K562 (cell line): ENCODE results near the gene WDPCP.

Experiments used
- CBX2 ChIP-seq: fragments of 200-600 bp; sonication (generic); IDR thresholded peaks from one replicate; pipeline ENCODE4 v1.6.1; 2012; ENCODE audit warnings: mild to moderate bottlenecking, low read length, inconsistent platforms; ENCODE audit not compliant: insufficient read depth, poor library complexity, severe bottlenecking
- SRF ChIP-seq, 2 experiments: fragments of 250-450, 450-650 bp in 1 of 2; sonication (Bioruptor Pico) in 1 of 2; sonication (generic) in 1 of 2; formaldehyde crosslinking; IDR thresholded peaks; 2 replicates each; pipeline versions ENCODE4 v1.5.0 to v1.5.1; 2020 to 2022; ENCODE audit warnings: mild to moderate bottlenecking in 1 of 2, missing genetic modification reagents in 1 of 2
- U2AF1 ChIP-seq: fragments of 200-400 bp; formaldehyde crosslinking; optimal IDR thresholded peaks from 2 replicates; pipeline ENCODE3; 2017; ENCODE audit warnings: mild to moderate bottlenecking, low read depth, low read length, moderate library complexity
- ZNF282 ChIP-seq: sonication (generic); formaldehyde crosslinking; IDR thresholded peaks from 2 replicates; pipeline ENCODE4 v1.8.1; 2023; ENCODE audit warnings: missing genetic modification reagents
- TF ChIP-seq, protein P1 (sequence below), 3 experiments: IDR thresholded peaks in 2 of 3; conservative IDR thresholded peaks in 1 of 3; 2 replicates each; pipeline ENCODE4 v1.5.1; 2011 to 2012; ENCODE audit warnings: low read length in 3 of 3, mild to moderate bottlenecking in 3 of 3, control low read depth in 2 of 3, improper control_type of control experiment in 1 of 3, inconsistent platforms in 1 of 3, low read depth in 1 of 3, mixed read lengths in 1 of 3, moderate library complexity in 1 of 3; ENCODE audit not compliant: insufficient read depth in 2 of 3

DNA sequence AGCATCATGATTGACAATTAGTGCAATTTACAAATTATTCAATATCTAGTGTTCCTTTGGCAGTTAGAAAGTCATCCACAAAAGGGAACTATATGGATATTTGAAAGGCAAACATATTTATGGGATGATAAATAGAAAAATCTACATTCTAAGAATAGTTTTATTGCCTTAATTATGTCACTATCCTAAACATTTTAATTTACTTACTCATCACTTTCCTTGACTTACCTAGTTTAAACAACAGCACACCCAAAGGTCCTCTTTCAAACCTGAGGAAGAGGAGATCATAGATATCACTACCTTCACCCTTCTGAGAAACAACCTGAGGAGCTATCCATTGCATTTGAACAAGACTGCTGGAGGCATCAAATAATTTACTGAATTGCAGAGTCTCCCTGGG is 184.5 kb downstream of the WDPCP start:
- no peak for TF ChIP-seq SRF (CRISPR knock-in tag; IDR thresholded peaks at IDR 0.05)
- TF ChIP-seq U2AF1 = no peak
- TF ChIP-seq, protein P1, sequence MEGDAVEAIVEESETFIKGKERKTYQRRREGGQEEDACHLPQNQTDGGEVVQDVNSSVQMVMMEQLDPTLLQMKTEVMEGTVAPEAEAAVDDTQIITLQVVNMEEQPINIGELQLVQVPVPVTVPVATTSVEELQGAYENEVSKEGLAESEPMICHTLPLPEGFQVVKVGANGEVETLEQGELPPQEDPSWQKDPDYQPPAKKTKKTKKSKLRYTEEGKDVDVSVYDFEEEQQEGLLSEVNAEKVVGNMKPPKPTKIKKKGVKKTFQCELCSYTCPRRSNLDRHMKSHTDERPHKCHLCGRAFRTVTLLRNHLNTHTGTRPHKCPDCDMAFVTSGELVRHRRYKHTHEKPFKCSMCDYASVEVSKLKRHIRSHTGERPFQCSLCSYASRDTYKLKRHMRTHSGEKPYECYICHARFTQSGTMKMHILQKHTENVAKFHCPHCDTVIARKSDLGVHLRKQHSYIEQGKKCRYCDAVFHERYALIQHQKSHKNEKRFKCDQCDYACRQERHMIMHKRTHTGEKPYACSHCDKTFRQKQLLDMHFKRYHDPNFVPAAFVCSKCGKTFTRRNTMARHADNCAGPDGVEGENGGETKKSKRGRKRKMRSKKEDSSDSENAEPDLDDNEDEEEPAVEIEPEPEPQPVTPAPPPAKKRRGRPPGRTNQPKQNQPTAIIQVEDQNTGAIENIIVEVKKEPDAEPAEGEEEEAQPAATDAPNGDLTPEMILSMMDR (IDR thresholded peaks at IDR 0.05 in 2 of 3, conservative IDR thresholded peaks at IDR 0.05 in 1 of 3; ENCODE audit: insufficient read depth in 2 of 3, low read depth in 1 of 3, low read length in 3 of 3) = no peak
- TF ChIP-seq CBX2 = no peak
- no peak for TF ChIP-seq ZNF282 (CRISPR knock-in tag)
